Hepatic stellate cell (primary cell): ENCODE measurements around the gene MRRF.
"Not testable (repeated sequence)": the region's sequence is repeated elsewhere in the genome, so short reads cannot be mapped to it uniquely, and the experiment has no call there.

ENCODE experiments used
- DNase-seq: peaks from one replicate; pipeline ENCODE4 v3.0.0; 2011; ENCODE audit warnings: low spot score

MRRF gene

GRCh38 chr9:122277285-122277897 lies 12.7 kb downstream of the MRRF start:
- no peak for DNase-seq

GRCh38 chr9:122281368-122281767 lies 16.7 kb downstream of the MRRF start:
- no peak for DNase-seq

DNA sequence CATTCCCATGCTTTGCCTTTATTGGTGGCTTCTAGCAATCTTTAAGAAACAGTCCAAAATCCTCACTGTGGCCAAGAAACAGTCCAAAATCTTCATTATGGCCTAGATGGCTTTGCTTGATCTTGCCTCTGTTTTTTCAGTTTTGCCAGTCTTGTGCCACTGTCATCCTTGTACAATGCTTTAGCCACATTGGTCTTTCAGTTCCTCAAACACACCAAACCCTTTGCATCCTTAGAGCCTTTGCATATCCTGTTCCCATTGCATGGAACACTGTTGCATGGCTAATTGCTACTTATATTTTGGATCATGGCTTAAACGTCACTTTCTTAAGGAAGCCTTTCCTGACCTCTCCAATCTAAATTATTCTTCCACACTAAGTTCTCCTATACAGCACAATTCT lies 22.1 kb downstream of the MRRF start:
- DNase-seq, result no peak

DNA sequence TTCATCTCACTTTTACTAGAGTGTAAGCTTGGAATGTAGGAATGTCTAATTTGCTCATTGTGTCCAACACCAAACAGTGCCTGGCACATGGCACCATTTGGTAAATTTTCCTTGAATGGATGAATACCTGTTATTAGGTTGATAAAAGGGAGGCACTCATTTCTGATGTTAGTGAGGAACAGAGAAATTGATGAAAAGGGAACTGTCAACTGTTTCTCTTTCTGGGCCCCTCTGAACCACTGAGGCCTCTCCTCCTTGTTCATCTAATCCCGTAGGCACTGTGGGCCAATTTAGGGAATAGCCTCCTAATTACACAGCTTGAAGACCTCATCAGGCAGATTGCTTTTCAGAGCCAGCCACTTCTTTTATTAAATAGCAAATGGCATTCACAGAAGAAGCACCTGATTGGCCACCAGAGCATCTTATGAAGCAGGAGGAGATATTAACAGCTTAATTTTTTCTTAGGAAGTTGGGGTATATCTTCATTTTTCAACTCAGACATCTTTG lies 22.6 kb downstream of the MRRF start:
- no peak for DNase-seq

- DNase-seq, result no peak
Observed at GRCh38 chr9:122291458-122291857, 26.8 kb downstream of the MRRF start.

GRCh38 chr9:122294531-122294930 lies 29.8 kb downstream of the MRRF start:
- no peak for DNase-seq

DNA sequence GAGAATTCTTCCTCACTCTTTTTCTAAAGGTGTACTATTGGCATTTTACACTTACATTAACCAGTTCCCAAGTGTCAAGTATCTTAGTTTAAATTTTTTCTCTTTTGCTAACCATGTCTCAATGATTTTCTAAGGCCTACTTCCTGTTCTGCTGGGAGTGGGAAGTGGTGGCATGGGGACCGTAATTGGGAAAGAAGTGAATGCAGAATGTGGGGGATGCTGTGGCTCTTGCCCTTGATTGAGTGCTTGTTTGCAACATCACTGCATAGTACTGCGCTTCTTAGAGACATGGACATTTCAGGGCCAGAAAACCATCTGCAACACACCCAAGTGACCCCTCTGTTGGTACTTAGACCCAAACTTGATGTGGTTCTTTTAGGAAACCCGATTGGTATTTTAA lies 32.8 kb downstream of the MRRF start:
- no peak for DNase-seq

DNA sequence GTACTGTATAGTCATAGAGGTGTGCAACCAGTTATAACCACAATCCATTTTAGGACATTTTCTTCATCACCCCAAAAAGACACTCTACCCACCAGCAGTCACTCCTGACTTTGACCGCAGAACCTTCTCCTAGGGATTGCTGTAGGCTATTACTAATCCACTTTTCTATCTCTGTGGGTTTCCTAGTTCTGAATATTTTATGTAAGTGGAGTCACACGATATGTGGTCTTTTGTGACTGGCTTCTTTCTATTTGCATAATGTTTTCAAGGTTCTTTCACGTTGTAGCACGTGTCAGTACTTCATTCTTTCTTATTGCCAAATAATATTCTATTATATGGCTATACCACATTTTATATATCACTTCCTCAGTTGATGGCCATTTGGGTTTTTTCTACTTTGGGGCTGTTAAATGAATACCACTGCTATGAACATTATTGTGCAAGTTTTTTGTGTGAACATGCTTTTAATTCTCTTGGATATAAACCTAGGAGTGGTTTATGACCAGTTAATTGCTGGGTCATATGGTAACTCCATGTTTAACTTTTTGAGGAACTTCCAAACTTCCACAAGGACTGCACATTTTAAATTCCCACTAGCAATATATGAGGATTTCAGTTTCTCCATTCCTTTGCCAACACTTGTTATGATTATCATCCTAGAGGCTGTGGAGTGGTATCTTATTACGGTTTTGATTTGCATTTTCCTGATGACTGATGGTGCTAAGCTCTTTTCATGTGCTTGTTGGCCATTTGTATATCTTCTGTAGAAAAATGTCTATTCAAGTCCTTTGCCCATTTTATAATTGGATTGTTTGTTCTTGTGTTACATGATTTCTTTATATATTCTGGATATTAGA lies 37.8 kb downstream of the MRRF start:
- no peak for DNase-seq

DNA sequence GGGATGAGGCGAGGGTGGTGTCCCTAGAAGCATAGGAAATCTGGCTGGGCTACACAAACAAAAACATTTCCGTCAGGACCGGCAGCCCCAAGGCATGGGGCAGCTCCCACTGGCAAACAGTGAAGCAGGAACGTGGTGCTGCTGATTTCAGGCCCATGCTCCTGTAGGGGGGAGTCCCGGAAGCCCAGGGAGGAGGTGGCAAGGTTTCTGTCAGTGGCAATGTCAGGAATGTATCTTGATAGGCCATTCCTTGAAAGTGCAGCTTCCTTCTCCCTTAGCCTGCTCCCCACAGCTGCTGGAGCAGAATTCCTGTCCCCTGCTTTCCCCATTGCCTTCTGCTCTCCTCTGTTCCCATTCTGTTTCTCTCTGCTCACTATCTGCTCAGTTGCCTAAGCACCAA lies 42.4 kb downstream of the MRRF start:
- no peak for DNase-seq

DNA sequence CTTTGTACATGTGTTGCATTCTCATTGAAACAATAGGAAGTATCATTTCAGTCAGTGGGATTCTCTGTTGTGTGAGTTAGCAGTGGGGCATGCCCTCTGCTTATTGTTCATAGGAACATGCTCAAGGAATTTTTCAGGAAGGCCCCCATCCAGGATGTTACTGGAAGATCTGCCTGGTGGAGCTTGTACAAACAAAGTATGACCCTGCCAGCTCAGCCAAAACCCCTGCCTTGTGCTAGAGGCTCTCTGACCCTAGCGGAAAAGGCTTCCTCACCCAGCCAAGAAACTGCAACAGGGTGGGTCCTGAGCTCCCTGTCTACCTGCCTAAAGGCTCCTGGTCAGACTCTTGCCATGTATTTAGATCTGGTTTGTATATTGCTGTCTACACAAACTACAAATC lies 43.2 kb downstream of the MRRF start:
- DNase-seq, result no peak

GRCh38 chr9:122309861-122310260 lies 45.2 kb downstream of the MRRF start:
- DNase-seq, result no peak

- no peak for DNase-seq
Observed at GRCh38 chr9:122314165-122314564, 49.5 kb downstream of the MRRF start.

- no peak for DNase-seq
Observed at GRCh38 chr9:122315534-122315933, 50.9 kb downstream of the MRRF start.

DNA sequence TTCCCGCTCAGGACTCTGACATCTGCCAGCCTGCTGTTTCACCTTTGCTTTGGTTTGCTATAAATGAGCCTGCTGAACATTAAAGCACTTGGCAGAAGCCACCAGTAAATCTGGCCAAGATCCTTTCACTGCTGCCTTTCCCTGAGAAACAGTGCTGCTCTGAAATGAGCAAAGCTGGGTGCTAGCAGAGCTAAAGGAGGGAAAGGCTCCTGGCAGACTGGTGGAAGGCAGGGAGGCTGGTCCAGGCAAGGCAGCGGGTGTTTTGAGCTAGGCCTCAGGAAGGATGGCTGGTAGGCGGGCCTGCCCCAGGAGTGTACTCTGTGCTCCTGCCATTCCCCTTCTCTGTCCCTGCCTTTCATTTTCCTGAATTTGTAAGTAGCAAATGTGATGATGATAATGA lies 53.6 kb downstream of the MRRF start:
- DNase-seq, result no peak

GRCh38 chr9:122320413-122320881 lies 55.8 kb downstream of the MRRF start:
- no peak for DNase-seq

DNA sequence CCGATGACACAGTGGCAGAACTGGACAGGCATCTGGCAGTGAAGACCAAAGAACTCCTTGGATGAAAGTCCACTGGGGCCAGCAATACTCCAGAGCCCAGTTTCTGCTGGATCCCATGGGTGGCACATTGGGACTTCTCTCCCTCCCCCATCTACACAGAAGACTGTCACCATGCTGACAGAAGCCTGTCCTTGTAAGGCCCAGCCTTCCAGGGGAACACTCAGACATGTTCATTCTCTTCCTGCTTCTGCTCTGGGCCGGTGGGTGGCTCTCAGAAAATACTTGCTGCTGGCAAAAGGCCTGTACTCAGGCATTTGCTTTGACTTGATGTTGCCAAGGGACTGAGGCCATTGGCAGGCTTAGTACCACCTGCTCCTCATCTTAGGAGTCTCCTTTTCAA lies 57.9 kb downstream of the MRRF start:
- no peak for DNase-seq

- DNase-seq, result not testable (repeated sequence)
Observed at GRCh38 chr9:122324665-122325064, 60.0 kb downstream of the MRRF start.

DNA sequence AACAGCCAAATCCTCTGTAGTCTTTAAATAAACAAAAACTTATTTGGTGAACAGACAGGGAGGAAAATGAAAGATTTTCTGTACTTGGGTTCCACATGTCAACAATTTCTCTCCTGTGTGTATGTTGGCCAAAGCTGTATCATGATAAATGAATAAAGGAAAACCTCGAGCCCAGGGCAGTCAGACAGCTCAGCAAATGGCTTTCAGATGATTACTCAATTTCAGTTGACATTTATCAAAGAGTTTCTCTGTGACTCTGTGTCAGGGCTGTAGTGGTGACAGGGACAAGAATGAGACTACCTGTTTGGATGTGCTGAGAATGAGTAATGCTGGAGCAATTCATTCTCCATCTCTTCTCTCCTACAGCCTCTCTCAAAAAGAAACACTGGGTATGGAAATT lies 60.4 kb downstream of the MRRF start:
- DNase-seq, result no peak

- DNase-seq, result no peak
Observed at GRCh38 chr9:122327175-122327574, 62.5 kb downstream of the MRRF start.

GRCh38 chr9:122329597-122329996 lies 64.9 kb downstream of the MRRF start:
- no peak for DNase-seq

GRCh38 chr9:122330466-122330865 lies 65.8 kb downstream of the MRRF start:
- DNase-seq, result not testable (repeated sequence)

GRCh38 chr9:122331523-122331927 lies 66.8 kb downstream of the MRRF start:
- DNase-seq, result no peak

DNA sequence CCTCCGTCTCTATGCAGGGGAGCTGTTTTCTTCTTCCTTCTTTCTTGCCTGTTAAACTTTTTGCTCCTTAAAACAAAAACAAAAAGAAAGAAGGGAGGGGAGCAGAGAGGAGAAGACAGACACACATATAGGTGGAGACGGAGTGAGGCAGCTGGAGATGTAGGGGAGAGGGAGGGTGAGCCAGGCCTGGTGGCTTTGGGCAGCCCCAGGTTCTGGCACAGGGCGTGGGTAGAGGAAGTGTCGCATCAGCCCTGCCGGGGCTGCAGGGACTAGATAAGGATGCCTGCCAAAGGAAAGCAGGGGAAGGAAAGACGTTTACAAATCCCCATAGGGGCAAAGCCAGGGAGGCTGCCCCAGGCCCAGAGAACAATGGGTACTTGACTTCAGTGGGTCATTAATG lies 67.4 kb downstream of the MRRF start:
- DNase-seq, result no peak
